Right ventricle myocardium superior (tissue), 1 donor: ENCODE data around the gene CAPN11. TPM values are rescaled to one million over a fixed set of nuclear protein-coding genes. Genes with fewer than 3 reads are reported as not detected.
A peak's percentile ranks its signal among the peaks of the same experiment; 100 is the strongest.
"Not testable (repeated sequence)": the region's sequence is repeated elsewhere in the genome, so short reads cannot be mapped to it uniquely, and the experiment has no call there.

Source experiments
- ATAC-seq: fragments of 200-7000 bp; cut with Tn5 transposase; one replicate; pipeline ENCODE4 v1.9.1; 2020; ENCODE audit warnings: mild to moderate bottlenecking; ENCODE audit not compliant: poor library complexity
- DNase-seq: peaks from one replicate; pipeline ENCODE4 v3.0.0-alpha.2; 2020
- intact Hi-C: fragments of 100-400 bp; cut with DNase I; formaldehyde crosslinking; loops from one replicate; pipeline ENCODE4 v1.11.2; 2022
- total RNA-seq: library from RNA; stranded (reverse); fragmentation: NEBNext Ultra II Directional; extraction: Animal tissue kit (Norgen Biotek cat#: 25700); gene quantifications from one replicate; pipeline ENCODE4 v1.2.1, GENCODE V29; 2021
- donor health status: DM: no; HTN: yes; CAD: no; lungs with severe emphysema.

The CAPN11 gene
- total RNA-seq, 1 donor from 2014 or later = 0.43 TPM

DNA sequence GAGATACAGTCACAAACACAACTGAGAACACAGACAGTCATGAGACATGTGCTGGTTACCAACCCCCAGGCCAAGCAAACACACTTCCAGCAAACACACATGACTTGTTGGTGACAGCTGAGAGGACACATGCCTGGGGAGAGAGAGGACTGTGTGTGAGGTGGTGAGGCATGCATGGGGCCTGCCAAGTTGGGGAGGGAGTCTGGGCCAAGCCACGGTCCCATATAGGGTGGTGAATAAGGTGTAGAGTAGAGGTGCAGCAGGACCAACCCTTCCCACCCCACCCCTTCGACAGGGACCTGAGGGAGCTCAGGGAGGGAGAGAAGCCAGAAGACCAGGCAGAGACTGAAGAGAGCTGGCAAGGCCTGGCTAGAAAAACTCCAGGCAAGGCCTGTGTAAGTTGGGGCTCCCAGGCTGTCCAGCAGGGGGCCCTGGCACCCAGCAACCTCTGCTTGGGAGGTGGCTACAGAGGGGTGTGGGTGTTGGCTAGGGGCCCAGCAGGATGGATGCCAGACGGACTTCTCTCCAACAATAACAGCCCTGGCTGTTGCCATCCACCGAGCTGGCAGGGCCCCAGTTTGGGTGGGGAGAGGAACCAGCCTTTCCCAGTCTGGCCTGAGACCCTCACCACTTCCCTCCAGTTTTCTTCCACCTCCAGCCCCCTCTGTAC lies 62.8 kb downstream of the CAPN11 start:
- ATAC-seq = peak; percentile 59
- peak; percentile 96 for DNase-seq
- intact Hi-C loops = no loop called here

DNA sequence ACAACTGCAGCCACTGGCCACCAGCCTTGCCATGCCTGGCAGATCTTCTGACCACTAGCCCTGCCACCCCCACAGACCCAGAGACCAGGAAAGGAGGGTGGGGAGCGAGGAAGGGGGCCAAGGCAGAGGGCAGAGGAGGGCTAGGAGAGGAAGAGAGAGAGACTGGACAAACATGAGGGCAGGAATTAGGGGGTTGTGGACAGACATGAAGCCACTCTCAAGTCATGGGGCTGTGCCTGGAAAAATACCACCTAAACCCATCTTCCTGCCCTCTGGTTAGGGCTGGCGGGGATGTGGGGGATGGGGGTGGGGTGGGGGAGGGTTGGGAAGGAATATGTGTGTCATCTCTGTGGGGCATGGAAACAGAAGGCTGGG lies 63.3 kb downstream of the CAPN11 start:
- intact Hi-C loops = no loop called here
- no peak for ATAC-seq
- no peak for DNase-seq

DNA sequence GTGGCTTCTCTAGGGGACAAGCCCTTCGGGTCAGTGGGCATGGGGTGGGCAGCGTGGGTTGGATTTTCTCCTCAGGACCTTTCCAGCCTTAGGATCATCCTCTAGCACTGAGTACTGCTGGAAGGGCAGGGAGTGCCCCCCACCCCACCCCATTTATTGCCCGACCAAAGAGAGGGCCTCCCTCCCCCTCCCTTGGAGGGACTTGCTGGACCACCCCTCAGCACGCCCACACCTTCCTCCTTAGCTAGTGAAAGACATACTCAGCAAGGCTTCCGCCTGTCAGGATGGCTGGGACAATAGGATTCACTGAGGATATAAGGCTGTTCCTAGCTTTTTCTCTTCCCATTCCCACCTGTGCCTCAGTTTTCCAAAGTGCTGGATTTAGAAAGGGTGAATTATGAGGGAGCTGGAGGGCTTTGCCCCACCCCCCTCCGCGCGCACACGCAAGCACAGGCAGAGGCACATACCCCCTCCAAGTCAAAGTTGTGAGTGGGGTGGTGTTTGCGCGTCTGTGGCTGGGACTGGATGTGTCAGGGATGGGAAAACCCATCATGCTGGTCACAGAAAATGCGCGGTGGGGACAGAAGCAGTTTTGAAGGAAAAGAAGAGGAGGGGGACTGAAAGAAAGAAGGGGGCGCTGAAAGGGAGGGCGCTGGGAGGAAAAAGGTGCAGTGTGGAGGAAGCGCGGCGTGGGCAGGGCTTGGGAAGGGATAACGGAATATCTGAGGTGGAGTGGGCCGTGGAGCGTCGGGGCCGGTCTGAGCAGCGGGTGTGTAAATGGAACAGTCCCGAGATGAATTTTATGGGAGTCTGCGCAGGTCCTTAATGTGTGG lies 64.1 kb downstream of the CAPN11 start:
- intact Hi-C loops = no loop called here
- ATAC-seq (no peak), DNase-seq (no peak)

DNA sequence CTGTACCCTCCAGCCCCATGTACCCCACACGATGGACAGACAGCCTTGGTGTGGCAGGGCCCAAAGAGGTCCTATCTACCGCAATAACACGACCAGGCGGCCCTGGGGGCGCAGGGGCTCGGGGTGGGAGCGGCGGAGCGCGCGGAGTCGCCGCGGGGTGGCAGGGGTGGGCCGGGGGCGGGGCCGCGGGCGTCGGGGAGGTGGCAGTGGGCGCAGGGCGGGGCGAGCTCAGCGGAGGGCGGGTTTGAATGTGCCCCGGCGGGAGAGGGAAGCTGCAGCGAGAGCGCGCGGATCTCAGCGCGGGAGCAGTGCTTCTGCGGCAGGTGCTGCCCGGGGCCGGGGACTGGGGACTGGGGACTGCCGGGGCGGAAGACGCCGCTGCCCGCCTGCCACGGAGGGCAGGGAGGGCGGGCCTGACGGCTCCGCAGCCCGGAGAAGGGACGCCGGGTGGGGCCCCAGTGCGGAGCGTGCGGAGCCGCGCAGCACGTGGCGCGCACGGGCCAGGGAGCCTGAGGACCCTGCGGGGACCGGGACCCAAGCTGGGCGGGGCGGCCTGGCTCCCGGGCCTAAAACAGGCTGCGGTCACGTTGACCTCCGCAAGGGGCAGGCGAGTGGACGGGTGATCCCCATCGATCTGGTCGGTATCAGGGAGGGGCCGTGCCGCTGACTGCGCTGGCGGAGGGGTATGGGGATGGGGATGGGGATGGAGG lies 64.9 kb downstream of the CAPN11 start, which contains the start of gene SLC29A1:
Gene SLC29A1, plus strand, starts transcription at position 277 of the 710 bp plus-strand sequence. CDS start 3,719 bp downstream, outside the sequence.
- intact Hi-C loops = no loop called here
- ATAC-seq (peak; percentile 49), DNase-seq (peak; percentile 90)

DNA sequence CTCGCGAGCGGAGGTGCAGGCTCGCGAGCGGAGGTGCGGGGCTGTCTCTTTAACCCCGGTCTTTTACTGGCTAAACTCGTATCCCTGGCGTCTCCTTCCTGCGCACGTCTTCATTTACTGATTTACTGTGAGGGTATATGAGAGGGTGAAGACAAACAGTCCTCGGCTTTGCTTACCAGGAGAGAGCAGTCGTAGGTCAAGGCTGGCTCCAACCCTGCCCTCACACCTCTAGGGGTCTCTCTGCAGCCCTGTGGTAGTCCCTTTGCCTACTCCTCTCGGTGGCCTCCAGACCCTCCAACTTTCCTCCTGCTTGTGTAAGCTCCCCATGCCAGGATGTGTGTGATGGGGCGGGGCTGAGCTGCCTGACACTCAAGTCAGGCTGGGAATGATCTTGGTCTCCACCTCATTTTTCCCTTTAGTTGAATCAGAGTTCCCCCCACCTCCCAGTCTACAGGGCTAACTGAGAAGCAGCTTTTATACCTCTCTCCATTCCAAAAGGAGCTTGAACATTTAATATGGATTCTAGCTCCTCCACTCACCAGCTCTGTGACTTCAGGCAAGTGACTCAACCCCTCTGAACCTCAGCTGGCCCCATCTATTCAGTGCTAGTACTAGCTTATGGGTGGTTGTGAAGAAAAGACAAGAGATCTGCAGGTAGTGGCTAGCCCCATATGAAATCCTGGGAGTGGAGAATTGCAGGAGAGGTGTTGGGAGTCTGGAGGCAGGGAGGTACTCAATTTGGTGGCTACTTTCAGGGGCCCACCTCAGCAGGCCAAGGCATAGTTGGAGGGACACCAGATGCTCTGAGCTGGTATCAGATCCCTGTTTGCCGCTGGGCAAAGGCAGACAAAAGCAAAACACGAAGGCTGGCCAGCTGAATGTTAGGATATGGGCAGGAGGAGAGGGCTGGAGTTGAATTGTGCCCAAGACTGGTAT lies 65.7 kb downstream of the CAPN11 start:
- intact Hi-C loops = no loop called here
- ATAC-seq (no peak), DNase-seq (no peak)

DNA sequence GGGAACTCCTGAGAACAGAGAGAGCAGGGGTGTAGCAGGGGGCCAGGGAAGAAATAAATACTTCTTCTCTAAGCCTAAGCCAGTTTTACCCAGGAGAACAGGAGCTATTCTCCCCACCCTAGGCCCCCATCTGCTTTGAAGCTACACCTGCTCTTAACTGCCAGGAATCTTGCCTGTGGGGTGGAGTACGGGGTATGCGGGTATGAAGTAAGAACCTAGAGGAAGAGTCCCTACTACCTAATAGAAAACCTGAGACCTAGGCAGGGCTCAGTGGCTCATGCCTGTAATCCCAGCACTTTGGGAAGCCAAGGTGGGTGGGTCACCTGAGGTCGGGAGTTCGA lies 66.3 kb downstream of the CAPN11 start:
- ATAC-seq = no peak
- DNase-seq = no peak
- intact Hi-C loops = no loop called here

DNA sequence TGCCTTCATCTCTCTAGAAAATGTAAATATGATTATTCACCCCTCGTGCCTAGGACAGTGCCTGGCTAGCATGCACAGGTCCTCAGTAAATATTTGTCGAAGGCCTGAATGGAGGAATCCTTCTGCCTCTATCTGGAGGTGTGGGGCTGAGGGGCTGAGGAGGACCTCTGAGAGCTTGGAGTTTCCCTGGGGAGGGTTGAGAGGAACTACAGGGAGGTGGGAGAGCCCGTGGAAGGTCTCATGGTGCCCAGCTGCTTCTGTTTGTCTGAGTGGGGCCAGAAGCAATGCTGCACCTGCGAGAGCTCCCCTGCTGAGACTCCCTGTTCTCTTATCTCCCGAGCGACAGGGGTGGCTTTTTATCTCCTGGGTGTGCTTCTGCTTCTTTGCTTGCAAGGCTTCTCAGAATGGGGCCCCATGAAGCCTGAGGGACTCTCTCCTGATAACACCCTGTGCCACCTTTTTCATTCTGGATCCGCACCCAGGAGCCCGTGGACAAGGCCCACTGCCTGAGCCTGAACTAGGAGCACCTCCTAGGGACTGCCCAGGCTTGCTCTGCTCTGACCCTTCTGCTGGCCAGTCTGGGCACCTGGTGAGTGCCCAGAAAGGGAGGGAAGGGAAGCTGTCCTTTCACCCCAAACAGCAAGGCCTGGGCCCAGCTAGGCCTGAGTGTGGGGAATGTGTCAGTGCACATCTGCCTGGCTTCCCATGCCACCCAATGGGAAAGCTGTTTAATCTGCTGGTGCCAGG lies 67.1 kb downstream of the CAPN11 start:
- DNase-seq (no peak), ATAC-seq (no peak)
- intact Hi-C loops = no loop called here

DNA sequence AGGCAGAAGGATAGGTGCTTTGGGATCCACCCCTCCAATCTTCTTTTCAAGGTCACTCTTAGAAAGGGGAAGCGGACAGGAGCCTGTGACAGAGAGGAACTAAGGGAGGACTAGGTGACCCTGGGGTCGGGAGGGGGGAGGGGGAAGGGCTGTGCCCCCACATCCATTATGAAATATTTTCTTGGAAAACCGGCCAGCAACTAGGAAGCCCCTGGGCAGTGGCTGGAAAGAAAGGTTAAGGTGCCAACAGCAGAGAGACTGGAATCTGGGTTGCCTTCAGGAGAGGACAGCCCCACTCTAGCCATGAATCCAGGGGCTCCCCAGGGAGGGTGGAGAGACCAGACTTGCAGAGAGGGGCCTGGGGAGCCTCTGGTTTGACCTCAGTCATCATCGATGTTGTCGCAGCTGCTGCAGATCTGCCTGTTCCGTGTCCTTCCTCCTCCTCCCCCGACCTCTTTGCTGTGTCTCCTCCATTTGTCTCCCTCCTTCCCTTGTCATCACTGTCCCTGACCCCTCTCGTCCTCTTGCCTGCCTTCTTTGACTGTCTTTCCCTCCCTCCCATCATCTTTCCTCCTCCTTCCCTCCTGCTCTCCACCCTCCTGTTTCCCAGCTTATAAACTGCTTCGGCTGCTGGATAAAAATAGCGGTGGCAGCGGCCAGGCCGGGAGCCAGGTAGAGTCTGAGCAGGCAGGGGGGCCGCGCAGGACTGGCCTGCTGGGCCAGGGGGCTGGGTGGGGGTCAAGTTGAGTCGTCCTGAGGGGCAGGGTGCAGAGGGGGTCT lies 67.9 kb downstream of the CAPN11 start:
- ATAC-seq (peak; percentile 50), DNase-seq (peak; percentile 75)
- intact Hi-C loops = no loop called here

DNA sequence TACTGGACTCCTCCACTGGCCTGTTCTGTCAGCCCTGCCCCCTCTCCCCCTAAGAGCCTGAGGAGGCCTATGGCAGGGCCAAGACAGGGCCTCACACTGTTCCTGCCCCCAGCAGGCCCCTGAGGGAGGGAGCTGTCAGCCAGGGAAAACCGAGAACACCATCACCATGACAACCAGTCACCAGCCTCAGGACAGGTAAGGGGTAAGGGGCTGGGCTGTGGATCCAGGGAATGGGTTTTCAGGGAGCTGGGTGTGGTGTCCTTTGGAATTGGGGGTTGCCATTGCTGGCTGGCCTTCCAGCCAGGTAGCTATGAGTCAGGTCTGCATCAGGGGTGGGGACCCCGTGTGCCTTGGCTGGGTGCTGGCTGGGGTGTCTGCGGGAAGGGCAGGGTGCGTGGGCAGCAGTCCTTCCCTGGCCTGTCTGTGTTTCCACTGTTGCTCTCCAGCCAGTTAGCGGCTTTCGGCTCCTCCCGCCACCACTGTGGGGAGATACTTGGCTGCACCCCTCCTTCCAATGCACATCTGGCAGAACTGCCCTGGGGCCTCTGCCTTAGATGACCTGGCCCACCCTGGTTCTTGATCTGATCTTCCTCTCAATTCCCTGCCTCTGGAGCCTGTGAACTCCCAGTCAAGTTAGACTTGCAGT lies 68.7 kb downstream of the CAPN11 start:
- peak; percentile 0 for ATAC-seq
- intact Hi-C loops = no loop called here
- peak; percentile 54 for DNase-seq

DNA sequence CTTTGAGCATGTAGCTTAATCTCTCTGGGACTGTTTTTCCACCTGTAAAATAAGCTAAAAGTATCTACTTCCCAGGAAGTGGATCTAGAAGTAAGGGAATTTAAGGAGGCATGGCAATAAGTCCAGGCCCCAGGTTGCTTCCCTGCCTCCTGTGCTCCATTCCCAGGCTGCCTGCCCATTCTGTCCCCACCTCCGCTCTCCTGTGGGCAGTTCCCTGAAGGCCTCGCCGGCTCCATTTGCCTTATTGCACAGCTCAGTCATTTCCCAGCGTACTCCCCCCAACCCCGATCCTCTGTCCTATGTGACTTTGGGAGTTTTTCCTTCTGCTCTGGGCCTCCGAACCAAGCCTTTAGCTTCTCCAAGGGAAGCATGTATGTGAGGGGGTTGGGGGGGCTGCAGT lies 69.4 kb downstream of the CAPN11 start:
- ATAC-seq (no peak), DNase-seq (no peak)
- intact Hi-C loops = no loop called here

DNA sequence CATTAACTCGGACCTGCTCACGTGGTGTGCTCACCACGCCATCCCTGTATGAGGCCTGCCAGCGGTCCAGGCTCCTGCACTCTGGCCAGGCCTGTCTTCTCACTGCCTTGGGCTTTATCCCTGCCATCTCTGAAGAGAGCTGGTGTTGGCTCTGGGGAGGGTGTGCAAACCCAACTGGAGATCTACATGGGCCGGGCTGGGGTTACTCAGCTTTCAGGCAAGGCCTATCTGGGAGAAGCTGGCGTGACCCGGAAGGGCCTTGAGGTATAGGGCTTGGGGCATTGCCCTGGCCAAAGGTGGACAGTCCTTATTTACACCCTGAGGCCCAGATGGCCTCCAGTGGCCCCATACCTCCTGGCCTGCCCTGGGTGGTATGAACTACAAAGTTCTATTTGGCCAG lies 69.8 kb downstream of the CAPN11 start:
- DNase-seq = no peak
- ATAC-seq = no peak
- intact Hi-C loops = no loop called here

DNA sequence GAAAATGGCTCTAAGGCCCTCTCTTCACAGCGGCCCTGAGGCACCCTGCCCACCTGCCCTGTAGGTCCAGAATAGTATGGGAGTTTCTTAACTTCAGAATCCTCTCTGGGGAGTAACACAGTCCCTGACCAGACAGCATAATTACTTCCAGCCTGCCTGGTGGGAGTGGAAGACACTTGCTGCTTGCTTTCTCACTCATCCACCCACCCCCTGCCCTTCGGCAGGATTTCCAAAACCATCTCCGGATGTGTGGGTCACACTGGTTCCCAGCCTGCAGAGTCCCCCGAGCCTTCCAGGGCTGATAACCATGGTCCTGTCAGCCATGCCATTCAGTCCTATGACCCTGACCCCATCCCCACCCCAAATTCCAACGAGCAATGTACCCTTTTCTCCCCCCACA lies 70.2 kb downstream of the CAPN11 start:
- intact Hi-C loops = no loop called here
- DNase-seq = no peak
- ATAC-seq = no peak

DNA sequence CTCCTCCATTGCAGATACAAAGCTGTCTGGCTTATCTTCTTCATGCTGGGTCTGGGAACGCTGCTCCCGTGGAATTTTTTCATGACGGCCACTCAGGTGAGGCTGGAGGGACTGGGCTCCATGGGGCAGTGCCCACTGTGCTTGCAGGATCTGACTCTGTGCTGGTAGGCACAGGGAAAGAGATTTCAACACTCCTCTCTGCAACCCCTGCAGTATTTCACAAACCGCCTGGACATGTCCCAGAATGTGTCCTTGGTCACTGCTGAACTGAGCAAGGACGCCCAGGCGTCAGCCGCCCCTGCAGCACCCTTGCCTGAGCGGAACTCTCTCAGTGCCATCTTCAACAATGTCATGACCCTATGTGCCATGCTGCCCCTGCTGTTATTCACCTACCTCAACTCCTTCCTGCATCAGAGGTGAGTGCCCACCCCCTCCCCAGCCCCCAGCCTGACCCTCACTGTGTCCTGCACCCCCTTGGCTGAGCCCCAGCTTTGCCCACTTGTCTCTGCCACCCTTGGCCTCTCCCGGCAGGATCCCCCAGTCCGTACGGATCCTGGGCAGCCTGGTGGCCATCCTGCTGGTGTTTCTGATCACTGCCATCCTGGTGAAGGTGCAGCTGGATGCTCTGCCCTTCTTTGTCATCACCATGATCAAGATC lies 70.9 kb downstream of the CAPN11 start:
- ATAC-seq (peak; percentile 54), DNase-seq (peak; percentile 70)
- intact Hi-C loops = no loop called here

DNA sequence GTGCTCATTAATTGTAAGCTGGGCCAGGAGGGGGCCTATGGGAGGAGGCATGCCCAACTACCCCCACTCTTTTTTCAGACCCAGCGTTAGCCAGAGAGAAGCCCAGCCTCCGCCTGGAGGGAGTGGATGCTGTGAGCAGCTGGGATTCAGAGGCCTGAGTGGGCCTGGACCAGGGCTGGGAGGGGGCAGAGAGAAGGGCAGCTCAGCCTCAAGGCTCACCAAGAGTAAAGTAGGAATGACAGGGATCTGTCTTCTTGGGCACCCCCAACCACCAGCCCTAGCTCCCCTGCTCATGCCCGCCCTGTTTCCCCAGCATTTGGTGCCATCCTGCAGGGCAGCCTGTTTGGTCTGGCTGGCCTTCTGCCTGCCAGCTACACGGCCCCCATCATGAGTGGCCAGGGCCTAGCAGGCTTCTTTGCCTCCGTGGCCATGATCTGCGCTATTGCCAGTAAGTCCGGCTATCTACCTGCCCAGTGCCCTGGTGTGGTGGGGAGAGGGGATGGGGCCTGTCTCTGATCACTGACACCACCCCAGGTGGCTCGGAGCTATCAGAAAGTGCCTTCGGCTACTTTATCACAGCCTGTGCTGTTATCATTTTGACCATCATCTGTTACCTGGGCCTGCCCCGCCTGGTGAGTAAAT lies 71.5 kb downstream of the CAPN11 start:
- intact Hi-C loops = no loop called here
- DNase-seq (no peak), ATAC-seq (no peak)

DNA sequence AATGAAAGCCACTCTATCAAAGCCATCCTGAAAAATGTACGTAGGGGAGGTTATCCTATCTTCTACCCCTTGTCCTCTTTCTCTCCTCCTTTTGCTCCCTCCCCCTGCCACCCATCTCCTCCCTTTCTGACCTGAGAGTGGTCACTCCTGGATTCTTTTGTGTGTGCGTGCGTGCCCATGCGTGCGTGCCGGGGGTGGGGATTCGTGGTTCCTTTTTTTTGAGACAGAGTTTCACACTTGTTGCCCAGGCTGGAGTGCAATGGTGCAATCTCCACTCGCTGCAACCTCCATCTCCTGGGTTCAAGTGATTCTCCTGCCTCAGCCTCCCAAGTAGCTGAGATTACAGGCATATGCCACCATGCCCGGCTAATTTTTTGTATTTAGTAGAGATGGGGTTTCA lies 72.8 kb downstream of the CAPN11 start:
- intact Hi-C loops, DNase-seq, ATAC-seq: not testable (repeated sequence)
